Lower leg skin (tissue), 4 donors: Measurements from ENCODE around the gene SPINT1. TPM values are rescaled to one million over a fixed set of nuclear protein-coding genes. Genes with fewer than 3 reads are reported as not detected.
"Not testable (repeated sequence)": the region's sequence is repeated elsewhere in the genome, so short reads cannot be mapped to it uniquely, and the experiment has no call there.

Experiments used
- DNase-seq, 2 donors: peaks; one replicate each; pipeline ENCODE4 v3.0.0-alpha.2; 2019; ENCODE audit warnings: low spot score in 2 of 2
- H3K4me3 ChIP-seq: fragments of 200-600 bp; sonication (generic); 2 replicates; pipeline ENCODE4 v1.5.1; 2017; ENCODE audit warnings: mild to moderate bottlenecking, low read depth; ENCODE audit not compliant: poor library complexity, severe bottlenecking
- POLR2A ChIP-seq, 2 donors: fragments of 450-650 bp; IDR thresholded peaks; one replicate each; pipeline ENCODE4 v1.6.1; 2016 to 2017; ENCODE audit warnings: antibody characterized with exemption in 2 of 2, mild to moderate bottlenecking in 1 of 2, moderate library complexity in 1 of 2
- WGBS, 2 donors: methylation state at CpG; one replicate each; pipeline ENCODE4 v1.1.5; 2018; 5-methylcytosine and 5-hydroxymethylcytosine counted together
- intact Hi-C: fragments of 100-400 bp; cut with DNase I; formaldehyde crosslinking; loops from one replicate; pipeline ENCODE4 v1.15.0; 2023; ENCODE audit warnings: low total_unique reads
- total RNA-seq, 4 donors: library from RNA; depleted of rRNA; stranded (reverse); fragments of >200 nt; gene quantifications; one replicate each; pipeline ENCODE4 v1.1.0, GENCODE V29; 2016
- TF ChIP-seq, protein P1 (sequence below), 3 donors: fragments of 450-650 bp; IDR thresholded peaks; one replicate each; pipeline ENCODE4 v1.5.1; 2016; ENCODE audit warnings: antibody characterized with exemption in 3 of 3, mild to moderate bottlenecking in 3 of 3, moderate library complexity in 2 of 3

SPINT1 gene
- total RNA-seq, 4 donors from 2014 or later = 428 to 515 (median 502) TPM

DNA sequence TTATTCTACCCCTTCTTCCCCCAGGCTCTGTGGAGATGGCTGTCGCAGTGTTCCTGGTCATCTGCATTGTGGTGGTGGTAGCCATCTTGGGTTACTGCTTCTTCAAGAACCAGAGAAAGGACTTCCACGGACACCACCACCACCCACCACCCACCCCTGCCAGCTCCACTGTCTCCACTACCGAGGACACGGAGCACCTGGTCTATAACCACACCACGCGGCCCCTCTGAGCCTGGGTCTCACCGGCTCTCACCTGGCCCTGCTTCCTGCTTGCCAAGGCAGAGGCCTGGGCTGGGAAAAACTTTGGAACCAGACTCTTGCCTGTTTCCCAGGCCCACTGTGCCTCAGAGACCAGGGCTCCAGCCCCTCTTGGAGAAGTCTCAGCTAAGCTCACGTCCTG is 12.9 kb downstream of the SPINT1 start:
- TF ChIP-seq POLR2A (IDR thresholded peaks at IDR 0.05) = no peak
- TF ChIP-seq, protein P1, sequence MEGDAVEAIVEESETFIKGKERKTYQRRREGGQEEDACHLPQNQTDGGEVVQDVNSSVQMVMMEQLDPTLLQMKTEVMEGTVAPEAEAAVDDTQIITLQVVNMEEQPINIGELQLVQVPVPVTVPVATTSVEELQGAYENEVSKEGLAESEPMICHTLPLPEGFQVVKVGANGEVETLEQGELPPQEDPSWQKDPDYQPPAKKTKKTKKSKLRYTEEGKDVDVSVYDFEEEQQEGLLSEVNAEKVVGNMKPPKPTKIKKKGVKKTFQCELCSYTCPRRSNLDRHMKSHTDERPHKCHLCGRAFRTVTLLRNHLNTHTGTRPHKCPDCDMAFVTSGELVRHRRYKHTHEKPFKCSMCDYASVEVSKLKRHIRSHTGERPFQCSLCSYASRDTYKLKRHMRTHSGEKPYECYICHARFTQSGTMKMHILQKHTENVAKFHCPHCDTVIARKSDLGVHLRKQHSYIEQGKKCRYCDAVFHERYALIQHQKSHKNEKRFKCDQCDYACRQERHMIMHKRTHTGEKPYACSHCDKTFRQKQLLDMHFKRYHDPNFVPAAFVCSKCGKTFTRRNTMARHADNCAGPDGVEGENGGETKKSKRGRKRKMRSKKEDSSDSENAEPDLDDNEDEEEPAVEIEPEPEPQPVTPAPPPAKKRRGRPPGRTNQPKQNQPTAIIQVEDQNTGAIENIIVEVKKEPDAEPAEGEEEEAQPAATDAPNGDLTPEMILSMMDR (IDR thresholded peaks at IDR 0.05) = no peak
- DNase-seq = no peak
- no peak overlapping the region for H3K4me3 ChIP-seq
- WGBS, 2 donors = 78 to 86% methylated on average over 7 of the region's 8 CpGs
- intact Hi-C loops = no loop called here

GRCh38 chr15:40857601-40858341 is 13.9 kb downstream of the SPINT1 start:
- intact Hi-C loops = no loop called here
- H3K4me3 ChIP-seq = no peak overlapping the region
- WGBS, 2 donors = 18 to 19% methylated on average over 15 of the region's 15 CpGs
- TF ChIP-seq, protein P1 (IDR thresholded peaks at IDR 0.05) = peak in 1 of 3 donors; percentile 82
- TF ChIP-seq POLR2A (IDR thresholded peaks at IDR 0.05) = no peak
- peak; percentile 77 to 96 for DNase-seq

DNA sequence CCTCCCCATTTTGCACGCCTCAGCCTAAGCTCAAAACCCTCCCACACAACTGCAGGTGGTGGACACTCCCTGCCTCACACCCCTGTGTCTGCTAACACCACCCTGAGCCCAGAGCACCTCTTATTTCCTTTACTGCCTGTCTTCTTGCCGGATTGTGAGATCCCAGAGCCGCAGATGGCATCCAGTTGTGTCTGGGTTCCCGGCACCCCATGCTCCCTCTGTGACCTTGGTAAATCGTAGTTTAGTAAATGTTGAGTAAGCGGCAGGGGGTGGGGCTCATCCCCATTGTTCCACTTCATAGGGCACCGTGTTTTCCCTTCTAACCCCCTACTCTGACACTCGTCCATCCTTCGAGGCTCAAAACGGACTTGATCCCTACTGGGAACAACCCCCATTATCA is 14.9 kb downstream of the SPINT1 start:
- WGBS, 2 donors = 54 to 58% methylated on average over 10 of the region's 10 CpGs
- no peak for TF ChIP-seq POLR2A (IDR thresholded peaks at IDR 0.05)
- TF ChIP-seq, protein P1 (IDR thresholded peaks at IDR 0.05) = no peak
- H3K4me3 ChIP-seq = no peak overlapping the region
- intact Hi-C loops = no loop called here
- no peak for DNase-seq

GRCh38 chr15:40859206-40859851 is 15.5 kb downstream of the SPINT1 start:
- 44 to 54% methylated on average over 18 of the region's 18 CpGs for WGBS, 2 donors

DNA sequence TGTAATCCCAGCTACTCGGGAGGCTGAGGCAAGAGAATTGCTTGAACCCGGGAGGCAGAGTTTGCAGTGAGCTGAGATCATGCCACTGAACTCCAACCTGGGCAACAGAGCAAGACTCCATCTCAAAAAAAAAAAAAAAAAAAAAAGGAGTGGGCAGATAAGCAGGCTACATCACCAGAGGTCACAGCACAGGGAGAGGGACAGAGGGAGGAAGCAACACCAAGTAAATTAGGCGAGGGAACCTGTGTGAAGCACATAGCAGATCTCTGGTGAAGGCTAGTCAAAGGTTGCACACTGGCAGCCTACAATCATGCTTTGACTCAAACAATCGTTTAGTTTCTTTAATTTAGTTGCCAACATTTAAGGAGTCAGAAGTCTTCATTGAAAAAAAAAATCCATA is 17.3 kb downstream of the SPINT1 start:
- 60 to 69% methylated on average over 4 of the region's 4 CpGs for WGBS, 2 donors
- intact Hi-C loops, H3K4me3 ChIP-seq: not testable (repeated sequence)

More at GRCh38 chr15:40859206-40859851, 15.5 kb downstream of the SPINT1 start:
- intact Hi-C loops = no loop called here
- no peak overlapping the region for H3K4me3 ChIP-seq
- peak; percentile 69 to 95 for DNase-seq
- TF ChIP-seq POLR2A (IDR thresholded peaks at IDR 0.05) = no peak
- TF ChIP-seq, protein P1 (IDR thresholded peaks at IDR 0.05) = no peak

GRCh38 chr15:40863660-40864270 is 19.9 kb downstream of the SPINT1 start:
- DNase-seq = no peak
- 30 to 38% methylated on average over 4 of the region's 4 CpGs for WGBS, 2 donors

More for the DNA sequence above, 17.3 kb downstream of the SPINT1 start:
- not testable (repeated sequence) for DNase-seq

More at GRCh38 chr15:40863660-40864270, 19.9 kb downstream of the SPINT1 start:
- H3K4me3 ChIP-seq = no peak overlapping the region
- TF ChIP-seq, protein P1 (IDR thresholded peaks at IDR 0.05) = no peak
- TF ChIP-seq POLR2A (IDR thresholded peaks at IDR 0.05) = no peak
- intact Hi-C loops = no loop called here
